ENCODE data around the gene RBM12.

- no peak for TF ChIP-seq CTCF (conservative IDR thresholded peaks at IDR 0.05; ENCODE audit: low read length)
- no peak for TF ChIP-seq EZH2phosphoT487 (IDR thresholded peaks at IDR 0.05; ENCODE audit: borderline replicate concordance, low read depth, low read length)
These were observed 3.6 kb downstream of the RBM12 start for GRCh38 chr20:35661053-35661452.

All from OCI-LY7 (cell line).